ENCODE measurements around the gene AASDHPPT. TPM values are rescaled to one million over a fixed set of nuclear protein-coding genes. Genes with fewer than 3 reads are reported as not detected.

Gene AASDHPPT
- total and polyA plus RNA-seq, 9 of the 15 experiments (the other 6 are each of a cell fraction or from before 2014, with no cell fraction given): 48.7 to 115 (median 69.0) TPM

- TF ChIP-seq FUS (optimal IDR thresholded peaks at IDR 0.05; ENCODE audit: low read depth, low read length) (no peak), ZNF232 (CRISPR knock-in tag; IDR thresholded peaks at IDR 0.05) (no peak), ETV5 (CRISPR knock-in tag; IDR thresholded peaks at IDR 0.05; ENCODE audit: low read depth) (0 out of 2 replicates have a peak, but pooled peaks have one; percentile 19), ZKSCAN3 (CRISPR knock-in tag; IDR thresholded peaks at IDR 0.05) (no peak), GTF3C2 (IDR thresholded peaks at IDR 0.05; ENCODE audit: borderline replicate concordance, extremely low read depth, insufficient read length) (no peak), ZFP36 (IDR thresholded peaks at IDR 0.05; ENCODE audit: low read depth, low read length, partially characterized antibody) (no peak), MEF2A (IDR thresholded peaks at IDR 0.05; ENCODE audit: control insufficient read depth, low read depth, low read length) (no peak), ZNF239 (CRISPR knock-in tag; IDR thresholded peaks at IDR 0.05) (no peak), ZBTB7A (IDR thresholded peaks at IDR 0.05; ENCODE audit: borderline replicate concordance, control insufficient read depth, low read depth, low read length) (peak; percentile 92), CREM (IDR thresholded peaks at IDR 0.05; ENCODE audit: low read depth) (peak; percentile 90), ZNF431 (CRISPR knock-in tag; IDR thresholded peaks at IDR 0.05) (no peak; the same call in 1 of the 2 replicates), ZNF766 (CRISPR knock-in tag; conservative IDR thresholded peaks at IDR 0.05) (no peak), NR2C1 (IDR thresholded peaks at IDR 0.05) (no peak), NR2C1 (tag; IDR thresholded peaks at IDR 0.05) (no peak), CREB3L1 (IDR thresholded peaks at IDR 0.05; ENCODE audit: borderline replicate concordance, low read depth) (peak; percentile 37; the same call in 1 of the 2 replicates), SMC3 (conservative IDR thresholded peaks at IDR 0.05; ENCODE audit: insufficient read depth, low read depth, low read length) (no peak), ZNF274 (IDR thresholded peaks at IDR 0.05; ENCODE audit: borderline replicate concordance, low read depth, low read length) (no peak)
- TF ChIP-seq, protein P1, sequence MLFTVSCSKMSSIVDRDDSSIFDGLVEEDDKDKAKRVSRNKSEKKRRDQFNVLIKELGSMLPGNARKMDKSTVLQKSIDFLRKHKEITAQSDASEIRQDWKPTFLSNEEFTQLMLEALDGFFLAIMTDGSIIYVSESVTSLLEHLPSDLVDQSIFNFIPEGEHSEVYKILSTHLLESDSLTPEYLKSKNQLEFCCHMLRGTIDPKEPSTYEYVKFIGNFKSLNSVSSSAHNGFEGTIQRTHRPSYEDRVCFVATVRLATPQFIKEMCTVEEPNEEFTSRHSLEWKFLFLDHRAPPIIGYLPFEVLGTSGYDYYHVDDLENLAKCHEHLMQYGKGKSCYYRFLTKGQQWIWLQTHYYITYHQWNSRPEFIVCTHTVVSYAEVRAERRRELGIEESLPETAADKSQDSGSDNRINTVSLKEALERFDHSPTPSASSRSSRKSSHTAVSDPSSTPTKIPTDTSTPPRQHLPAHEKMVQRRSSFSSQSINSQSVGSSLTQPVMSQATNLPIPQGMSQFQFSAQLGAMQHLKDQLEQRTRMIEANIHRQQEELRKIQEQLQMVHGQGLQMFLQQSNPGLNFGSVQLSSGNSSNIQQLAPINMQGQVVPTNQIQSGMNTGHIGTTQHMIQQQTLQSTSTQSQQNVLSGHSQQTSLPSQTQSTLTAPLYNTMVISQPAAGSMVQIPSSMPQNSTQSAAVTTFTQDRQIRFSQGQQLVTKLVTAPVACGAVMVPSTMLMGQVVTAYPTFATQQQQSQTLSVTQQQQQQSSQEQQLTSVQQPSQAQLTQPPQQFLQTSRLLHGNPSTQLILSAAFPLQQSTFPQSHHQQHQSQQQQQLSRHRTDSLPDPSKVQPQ (CRISPR knock-in tag; IDR thresholded peaks at IDR 0.05; ENCODE audit: borderline replicate concordance): no peak
- TF ChIP-seq, protein P2, sequence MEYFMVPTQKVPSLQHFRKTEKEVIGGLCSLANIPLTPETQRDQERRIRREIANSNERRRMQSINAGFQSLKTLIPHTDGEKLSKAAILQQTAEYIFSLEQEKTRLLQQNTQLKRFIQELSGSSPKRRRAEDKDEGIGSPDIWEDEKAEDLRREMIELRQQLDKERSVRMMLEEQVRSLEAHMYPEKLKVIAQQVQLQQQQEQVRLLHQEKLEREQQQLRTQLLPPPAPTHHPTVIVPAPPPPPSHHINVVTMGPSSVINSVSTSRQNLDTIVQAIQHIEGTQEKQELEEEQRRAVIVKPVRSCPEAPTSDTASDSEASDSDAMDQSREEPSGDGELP (CRISPR knock-in tag; IDR thresholded peaks at IDR 0.05; ENCODE audit: borderline replicate concordance): peak; percentile 86
Observed at GRCh38 chr11:106076919-106077608, 398 bp upstream of the AASDHPPT start, which contains the start of gene KBTBD3 (continued).

Data from K562 (cell line).